HG02798 (cell line): ENCODE measurements around the gene SPDYC.
A peak's percentile ranks its signal among the peaks of the same experiment; 100 is the strongest.
"Not testable (repeated sequence)": the region's sequence is repeated elsewhere in the genome, so short reads cannot be mapped to it uniquely, and the experiment has no call there.

ENCODE experiments used
- ATAC-seq: cut with Tn5 transposase; IDR thresholded peaks from one replicate; pipeline ENCODE4 v1.9.1; 2021; ENCODE audit warnings: mild to moderate bottlenecking; ENCODE audit not compliant: unreplicated experiment, poor library complexity

The SPDYC gene

DNA sequence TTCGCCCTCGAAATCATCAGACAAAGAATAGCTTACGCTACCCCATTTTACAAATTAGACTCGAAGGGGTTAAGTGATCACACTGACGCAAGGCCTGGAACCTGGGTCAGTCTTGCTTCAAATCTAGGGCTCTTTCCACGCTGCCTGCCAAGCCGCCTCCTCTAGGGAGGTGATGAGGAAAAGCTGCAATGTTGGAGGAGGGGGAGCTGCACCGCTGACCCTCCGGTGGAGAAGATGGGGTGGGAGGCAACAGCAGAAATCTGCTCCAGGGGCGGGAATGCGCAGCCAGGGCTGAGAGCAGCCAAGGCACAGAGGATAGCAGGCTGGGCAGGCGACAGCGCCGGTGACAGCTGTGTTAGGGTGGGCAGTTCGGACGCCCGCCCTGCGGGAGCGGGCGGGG, 36.3 kb upstream of the SPDYC start:
- ATAC-seq = no peak

DNA sequence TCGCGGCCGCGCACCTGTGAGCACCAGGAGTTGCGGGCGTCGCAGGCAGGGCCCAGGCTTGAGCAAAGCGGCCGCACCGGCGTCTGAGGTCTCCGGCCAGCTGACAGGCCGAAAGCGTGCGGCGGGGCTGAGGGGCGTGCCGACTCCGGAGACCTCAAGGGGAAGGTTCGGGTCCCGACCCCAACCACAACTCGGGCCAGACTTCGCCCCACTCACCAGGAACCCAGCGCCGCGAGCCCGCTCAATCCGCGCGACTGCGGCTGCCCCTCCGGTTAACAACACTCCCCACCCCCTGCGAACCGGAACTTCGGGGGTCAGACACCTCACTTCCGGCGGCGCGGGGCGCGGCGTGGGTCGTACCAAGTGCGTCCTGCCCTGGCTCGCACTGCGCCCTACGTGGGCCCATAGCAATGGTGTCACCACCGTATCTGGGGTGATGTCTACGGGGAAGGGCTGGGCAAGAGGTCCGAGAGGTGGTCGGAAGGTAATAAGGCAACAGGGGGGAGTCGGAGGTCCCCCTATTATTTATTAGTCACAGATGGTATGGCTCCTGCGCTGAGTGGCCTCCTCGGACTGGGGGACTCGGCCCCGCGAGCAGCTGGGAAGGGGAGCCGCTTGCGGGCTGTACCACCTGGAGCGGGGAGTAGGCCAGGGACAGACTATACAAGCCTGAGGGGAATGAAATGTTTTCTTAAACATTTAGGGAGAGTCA, 35.6 kb upstream of the SPDYC start, which contains the start of gene SYVN1:
Gene SYVN1 (minus strand): TSS at position 280 of the 712 bp plus-strand sequence. CDS start 918 bp downstream, outside the sequence.
- peak; percentile 66 for ATAC-seq

DNA sequence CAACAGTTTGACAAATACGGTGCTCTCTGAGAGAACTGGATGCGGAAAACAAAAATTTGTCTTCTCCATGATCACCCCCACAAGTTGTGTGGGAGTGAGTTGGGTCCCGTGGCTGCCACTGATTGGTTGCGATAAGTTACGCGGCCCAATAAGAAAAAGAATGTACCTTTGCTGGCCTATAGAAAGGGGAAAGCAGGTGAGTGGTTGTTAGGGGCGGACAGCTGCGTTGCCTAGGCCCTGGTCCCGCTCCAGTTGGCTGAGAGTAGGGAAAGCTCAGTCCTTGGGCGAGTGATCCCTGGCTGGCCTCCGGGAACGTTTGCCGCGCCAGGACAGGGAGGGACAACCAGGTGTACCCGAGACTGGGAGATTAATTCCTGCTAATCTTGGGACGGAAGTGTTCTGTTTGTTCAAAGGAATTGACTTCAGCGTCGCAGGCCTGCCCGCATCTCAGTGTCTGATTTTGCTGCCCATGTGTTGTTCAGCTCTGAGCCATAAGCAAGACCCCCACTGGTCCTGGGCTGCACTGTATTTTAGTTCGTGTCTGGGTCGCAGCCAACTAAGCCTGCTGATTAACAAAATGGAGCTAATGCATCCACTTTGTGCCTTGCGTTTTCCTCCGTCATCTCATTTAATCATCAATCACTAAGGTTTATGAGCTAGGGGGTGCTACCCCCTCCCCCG, 34.9 kb upstream of the SPDYC start:
- peak; percentile 79 for ATAC-seq

DNA sequence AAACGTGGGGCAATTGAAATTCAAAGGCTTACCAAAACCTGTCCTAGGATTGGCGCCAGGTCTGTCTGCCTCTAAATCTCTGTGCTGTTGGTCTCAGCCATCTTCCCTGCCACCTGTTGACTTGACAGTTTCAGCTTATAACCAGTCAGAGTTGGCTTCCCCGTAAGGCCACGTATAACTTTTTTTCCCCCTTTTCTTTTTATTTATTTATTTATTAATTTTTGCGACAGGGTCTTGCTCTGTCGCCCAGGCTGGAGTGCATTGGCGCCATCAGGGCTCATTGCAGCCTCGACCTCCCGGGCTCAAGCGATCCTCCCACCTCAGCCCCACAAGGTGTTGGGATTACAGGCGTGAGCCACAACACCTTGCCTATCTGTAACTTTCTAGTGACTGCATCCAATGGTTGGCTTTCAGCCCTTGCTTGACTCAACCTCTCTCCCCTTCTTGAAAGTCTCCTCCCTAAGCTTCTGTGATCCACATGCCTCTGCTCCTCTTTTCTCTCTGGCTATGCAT, 34.3 kb upstream of the SPDYC start:
- ATAC-seq = no peak

DNA sequence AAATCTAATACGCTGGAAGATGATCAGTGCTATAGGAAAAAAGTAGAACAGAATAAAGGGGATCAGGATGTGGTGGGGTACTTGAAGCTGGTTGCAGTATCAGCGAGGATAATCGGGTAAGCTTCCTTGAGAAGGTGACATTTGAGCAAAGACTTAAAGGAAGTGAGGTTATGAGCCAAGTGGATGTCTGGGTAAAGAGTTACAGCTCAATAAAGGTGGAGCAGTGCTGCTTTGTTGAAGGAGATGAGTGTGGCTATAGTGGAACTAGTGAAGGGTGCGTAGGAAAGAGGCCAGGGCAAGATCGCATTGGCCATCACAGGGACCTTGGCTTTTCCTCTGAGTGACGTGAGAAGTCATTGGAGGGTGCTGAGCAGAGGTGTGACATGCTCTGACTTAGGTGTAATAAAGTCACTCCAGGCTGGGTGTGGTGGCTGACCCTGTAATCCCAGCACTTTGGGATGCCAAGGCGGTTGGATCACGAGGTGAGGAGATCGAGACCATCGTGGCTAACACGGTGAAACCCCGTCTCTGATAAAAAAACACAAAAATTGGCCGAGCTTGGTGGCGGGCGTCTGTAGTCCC, 33.4 kb upstream of the SPDYC start:
- no peak for ATAC-seq

DNA sequence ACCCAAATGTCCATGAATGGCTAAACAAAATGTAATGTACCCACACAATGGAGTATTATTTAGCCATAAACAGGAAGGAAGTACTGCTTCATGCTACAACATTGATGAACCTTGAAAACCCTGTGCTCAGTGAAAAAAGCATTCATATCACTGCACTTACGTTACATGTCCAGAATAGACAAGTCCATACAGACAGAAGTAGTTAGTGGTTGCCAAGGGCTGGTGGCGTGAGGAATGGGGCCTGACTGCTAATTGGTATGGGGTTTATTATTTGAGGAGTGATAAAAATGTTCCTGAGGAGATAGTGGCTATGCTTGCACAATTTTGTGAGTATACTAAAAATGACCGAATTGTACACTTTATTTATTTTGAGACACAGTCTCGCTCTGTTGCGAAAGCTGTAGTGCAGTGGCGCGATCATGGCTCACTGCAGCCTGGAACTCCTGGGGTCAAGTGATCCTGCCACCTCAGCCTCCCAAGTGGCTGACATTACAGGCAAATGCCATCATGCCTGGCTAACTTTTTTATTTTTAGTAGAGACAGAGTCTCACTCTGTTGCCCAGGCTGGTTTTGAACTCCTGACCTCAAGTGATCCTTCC, 28.0 kb upstream of the SPDYC start:
- ATAC-seq = no peak

DNA sequence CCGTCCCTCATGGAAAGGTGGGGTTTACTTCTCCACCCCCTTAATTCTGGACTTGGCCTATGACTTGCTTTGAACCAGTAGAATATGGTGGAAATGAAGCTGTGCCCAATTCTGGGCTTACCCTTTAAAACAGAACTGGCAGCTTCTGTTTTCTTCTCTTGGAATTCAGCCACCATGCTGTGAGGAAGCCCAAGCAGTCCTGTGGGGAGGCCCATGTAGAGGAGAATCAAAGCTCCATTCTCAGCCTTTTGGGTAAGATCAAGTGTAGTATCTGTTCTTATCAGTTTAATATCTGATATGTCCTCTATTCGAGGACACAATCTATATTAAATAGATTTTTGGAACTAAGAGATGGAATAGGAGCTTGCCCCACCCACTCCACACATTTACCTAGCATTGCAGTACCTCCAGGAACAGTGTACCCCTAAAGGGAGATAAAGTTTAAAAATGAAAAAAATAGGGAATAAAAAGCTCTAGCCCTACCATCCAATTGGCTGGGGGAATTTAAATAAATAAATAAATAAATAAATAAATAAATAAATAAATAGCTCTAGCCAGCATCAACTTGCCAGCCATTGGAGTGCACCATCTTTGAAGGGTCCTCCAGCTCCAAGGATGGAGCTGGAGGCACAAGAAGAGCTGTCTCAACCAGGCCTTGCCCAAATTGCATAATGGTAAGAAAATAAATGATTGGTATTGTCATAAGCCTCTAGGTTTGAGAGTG, 22.5 kb upstream of the SPDYC start:
- ATAC-seq = no peak

DNA sequence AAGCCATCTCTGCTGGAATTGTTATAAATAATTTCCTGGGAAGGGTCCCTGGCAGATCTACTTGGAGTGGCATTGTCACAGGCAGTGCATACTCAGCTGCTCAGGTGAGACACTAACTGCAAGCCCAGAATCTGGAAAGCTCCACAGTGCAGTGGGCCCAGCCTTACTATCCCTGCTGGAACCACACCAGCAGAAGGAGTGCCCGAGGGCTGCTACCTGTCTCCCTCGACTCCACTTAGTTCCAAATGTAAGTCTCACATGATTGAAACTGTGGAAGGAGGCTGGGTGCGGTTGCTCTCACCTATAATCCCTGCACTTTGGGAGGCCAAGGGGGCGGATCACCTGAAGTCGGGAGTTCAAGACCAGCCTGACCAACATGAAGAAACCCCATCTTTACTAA, 21.4 kb upstream of the SPDYC start:
- ATAC-seq = no peak

DNA sequence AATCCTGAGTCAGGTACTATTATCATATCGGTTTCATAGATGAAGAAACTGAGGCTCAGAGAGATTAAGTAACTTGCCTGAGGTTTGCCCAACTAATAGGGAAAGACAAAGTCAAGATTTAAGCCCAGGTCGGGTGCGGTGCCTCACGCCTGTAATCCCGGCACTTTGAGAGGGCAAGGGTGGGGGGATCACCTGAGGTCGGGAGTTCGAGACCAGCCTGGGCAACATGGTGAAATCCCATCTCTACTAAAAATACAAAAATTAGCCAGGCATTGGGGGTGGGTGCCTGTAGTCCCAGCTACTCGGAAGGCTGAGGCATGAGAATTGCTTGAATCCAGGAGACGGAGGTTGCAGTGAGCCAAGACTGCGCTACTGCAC, 19.9 kb upstream of the SPDYC start:
- not testable (repeated sequence) for ATAC-seq

DNA sequence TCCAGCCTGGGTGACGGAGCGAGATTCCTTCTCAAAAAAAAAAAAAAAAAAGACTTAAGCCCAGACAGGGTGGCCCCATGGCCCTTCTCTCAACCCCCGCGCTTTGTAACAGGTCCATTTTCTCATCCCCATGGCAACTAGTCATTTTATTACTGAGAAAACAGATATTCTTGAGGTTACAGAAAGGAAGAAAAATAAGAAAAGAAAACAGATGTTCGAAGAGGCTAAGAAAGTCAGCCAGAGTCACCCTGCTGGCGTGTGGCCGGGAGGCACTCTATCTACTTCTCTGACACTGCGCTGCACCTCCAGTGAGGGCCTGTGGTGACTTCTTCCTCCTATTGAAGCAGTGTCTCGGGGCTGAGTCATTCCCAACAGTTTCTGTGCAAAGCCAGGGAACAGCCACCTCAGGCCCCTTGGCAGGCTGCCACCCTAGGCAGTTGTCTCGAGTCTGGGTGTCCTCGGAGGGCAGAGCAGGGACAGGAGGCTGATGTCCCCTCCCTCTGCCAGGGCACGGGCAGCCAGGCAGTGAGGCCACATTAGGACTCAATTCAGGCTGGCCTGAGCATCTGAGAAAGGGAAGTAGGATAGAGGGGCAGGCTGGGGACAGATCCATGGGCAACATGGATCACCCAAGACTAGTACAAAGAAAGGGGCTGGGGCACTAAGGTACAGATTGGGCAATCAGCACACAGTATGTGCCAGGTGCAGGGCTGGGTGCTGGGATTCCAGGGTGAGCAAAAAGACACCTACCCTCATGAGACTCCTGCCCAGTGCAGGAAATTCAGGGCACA, 19.3 kb upstream of the SPDYC start:
- ATAC-seq = no peak

DNA sequence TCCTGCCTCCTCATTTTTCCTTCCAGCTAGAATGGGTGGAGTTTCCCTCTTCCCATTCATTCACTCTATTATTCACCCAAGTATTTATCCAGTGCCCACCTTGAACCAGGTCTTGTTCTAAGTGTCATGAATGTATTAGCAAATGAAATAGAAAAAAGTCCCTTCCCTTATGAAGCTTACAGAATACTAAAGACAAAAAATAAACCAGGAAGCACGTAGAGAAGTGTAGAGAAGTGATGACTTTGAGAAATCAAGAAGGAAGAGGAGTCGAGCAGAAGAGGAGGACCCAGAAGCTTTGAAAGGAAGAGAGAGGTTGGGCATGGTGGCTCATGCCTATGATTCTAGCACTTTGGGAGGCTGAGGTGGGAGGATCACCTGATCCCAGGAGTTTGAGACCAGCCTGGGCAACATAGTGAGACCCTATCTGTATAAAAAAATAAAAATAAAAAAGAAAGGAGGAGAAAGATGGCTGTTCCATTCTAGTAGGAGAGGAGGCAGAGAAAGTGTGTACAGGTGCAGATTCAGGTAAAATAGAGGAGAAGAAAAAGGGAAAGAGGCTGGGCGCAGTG, 18.6 kb upstream of the SPDYC start:
- ATAC-seq = no peak

DNA sequence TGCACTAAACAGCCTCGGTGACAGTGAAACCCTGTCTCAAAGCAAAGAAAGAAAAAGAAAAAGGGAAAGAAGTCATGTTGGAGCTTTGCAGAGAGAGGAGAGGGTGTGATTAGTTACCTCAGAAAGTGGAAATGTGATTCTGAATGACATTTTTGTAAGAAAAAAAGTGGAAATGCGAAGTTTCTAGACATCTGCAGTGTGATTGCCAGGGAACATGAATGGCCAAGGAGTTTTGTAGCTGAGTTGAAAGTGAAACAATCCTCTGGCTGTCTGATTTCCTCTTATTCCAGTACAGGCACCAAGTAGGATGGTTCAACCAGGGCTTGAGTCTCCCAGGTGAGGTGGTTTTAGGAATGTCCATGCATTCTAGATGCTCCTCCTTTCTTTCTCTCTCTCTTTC, 17.9 kb upstream of the SPDYC start:
- ATAC-seq = no peak

DNA sequence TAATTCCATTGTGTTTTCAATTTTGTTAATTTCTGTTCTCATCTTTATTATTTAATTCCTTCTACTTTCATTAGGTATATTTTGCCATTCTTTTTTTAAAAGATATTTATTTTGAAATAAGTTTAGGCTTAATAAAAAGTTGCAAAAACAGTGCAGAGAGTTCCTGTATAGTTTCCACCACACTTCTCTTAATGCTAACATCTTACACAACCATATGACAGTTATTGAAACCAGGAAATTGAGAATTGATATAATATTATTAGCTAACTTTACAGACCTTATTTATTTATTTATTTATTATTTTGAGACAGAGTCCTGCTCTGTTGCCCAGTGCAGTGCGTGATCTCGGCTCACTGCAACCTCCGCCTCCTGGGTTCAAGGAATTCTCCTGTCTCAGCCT, 13.8 kb upstream of the SPDYC start:
- no peak for ATAC-seq

DNA sequence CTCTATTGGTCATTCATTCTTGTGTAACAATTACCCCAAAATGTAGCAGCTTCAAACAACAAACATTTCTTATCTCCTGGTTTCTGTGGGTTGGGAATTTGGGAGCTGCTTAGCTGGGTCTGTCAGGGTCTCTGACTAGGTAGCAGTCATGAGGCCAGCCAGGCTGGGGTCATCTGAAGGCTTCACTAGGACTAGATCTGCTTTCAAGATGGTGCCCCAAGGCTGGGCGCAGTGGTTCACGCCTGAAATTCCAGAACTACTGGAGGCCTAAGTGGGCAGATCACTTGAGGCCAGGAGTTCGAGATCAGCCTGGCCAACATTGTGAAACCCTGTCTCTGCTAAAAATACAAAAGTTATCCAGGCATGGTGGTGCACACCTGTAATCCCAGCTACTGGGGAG, 13.1 kb upstream of the SPDYC start:
- no peak for ATAC-seq

DNA sequence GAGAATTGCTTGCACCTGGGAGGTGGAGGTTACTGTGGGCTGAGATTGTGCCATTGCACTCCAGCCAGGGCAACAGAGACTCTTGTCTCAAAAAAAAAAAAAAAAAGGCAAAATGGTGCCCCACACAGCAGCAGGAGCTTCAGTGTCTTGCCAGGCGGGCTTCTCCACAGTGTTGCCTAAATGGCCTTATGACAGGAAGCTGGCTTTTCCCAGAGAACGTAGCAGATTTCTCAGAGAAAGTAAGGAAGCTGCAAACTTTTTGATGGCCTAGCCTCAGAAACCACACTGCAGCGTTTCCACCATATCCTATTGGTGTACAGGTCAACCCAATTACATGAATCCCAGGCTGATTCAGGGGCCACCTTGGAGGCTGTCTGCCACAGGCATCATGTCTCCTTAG, 12.7 kb upstream of the SPDYC start:
- ATAC-seq = no peak

DNA sequence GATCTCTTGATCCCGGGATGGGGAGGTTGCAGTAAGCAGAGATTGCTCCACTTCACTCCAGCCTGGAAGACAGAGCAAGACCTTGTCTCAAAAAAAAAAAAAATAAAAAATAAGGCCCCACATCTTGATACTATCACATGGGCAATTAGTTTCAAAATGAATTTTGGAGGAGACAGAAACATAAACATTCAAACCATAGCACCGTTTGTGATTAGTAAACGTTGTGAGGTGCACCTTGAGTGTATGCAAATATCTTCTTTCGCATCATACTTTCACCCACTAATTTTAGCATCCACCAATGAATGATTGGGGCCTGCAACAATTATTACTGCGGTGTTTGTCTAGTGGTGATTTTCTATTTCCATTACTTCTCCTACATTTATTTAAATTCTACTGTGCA, 11.0 kb upstream of the SPDYC start:
- ATAC-seq = peak; percentile 62

DNA sequence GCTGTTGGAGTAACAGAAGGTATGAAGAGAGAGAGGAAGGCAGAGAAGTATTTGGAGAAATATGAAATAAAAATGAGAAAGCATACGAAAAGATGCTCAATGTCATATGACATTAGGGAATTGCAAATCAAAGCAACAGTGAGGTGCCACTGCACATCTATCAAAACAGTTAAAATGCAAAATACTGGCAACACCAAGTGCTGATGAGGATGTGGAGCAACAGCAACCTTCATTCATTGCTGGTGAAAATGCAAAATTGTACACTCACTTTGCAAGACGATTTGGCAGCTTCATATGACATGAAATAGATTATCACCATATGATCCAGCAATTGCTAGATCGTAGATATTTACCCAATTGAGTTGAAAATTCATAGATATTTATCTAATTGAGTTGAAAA, 9.4 kb upstream of the SPDYC start:
- ATAC-seq = no peak

DNA sequence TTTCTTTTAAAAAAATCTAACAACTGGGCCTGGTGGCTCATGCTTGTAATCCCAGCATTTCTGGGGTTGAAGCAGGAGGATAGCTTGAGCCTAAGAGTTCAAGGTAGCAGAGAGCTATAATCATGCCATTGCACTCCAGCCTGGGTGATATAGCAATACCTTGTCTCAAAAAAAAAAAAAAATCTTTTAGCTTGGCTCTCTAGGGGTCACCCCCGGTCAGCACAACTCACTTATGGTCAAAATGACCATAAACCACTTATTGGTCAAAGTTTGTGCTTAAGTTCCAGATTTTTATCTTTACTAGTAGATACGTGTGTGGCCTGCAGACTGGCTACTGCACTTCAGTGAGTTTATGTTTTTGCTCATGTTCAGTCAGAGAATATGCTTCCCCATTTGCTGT, 6.3 kb upstream of the SPDYC start:
- ATAC-seq = no peak
